Natural killer cell (primary cell): ENCODE measurements around the gene MEMO1. TPM values are rescaled to one million over a fixed set of nuclear protein-coding genes. Genes with fewer than 3 reads are reported as not detected.
"Not testable (repeated sequence)": the region's sequence is repeated elsewhere in the genome, so short reads cannot be mapped to it uniquely, and the experiment has no call there.

Experiments used
- ATAC-seq, 3 donors: fragments of 150-1000 bp in 2 of 3; fragments of 200-7000 bp in 1 of 3; cut with Tn5 transposase; 1 replicate in 1 of 3; 2 replicates in 2 of 3; pipeline ENCODE4 v1.10.0; 2021; ENCODE audit warnings: mild to moderate bottlenecking in 2 of 3, moderate library complexity in 2 of 3
- DNase-seq, 2 donors: peaks; one replicate each; pipeline versions ENCODE4 v3.0.0 to v3.0.0-alpha.2; 2013 to 2021; ENCODE audit warnings: mixed read lengths in 1 of 2
- H3K27ac ChIP-seq: one replicate; pipeline ENCODE4 v1.5.1; 2013; ENCODE audit warnings: mild to moderate bottlenecking, low read length
- H3K27me3 ChIP-seq: one replicate; pipeline ENCODE4 v1.6.1; 2013; ENCODE audit warnings: low read length; ENCODE audit not compliant: control insufficient read depth, insufficient read depth
- H3K36me3 ChIP-seq: one replicate; pipeline ENCODE4 v1.6.1; 2013; ENCODE audit warnings: low read length; ENCODE audit not compliant: control insufficient read depth, insufficient read depth
- H3K4me1 ChIP-seq: one replicate; pipeline ENCODE4 v1.6.1; 2013; ENCODE audit warnings: low read length; ENCODE audit not compliant: control insufficient read depth, insufficient read depth
- H3K4me3 ChIP-seq: one replicate; pipeline ENCODE4 v1.5.1; 2013; ENCODE audit warnings: low read length
- H3K9me3 ChIP-seq: one replicate; pipeline ENCODE4 v1.6.1; 2013; ENCODE audit warnings: low read length; ENCODE audit not compliant: control insufficient read depth, insufficient read depth
- H3K27ac Mint-ChIP-seq, 2 donors: one replicate each; pipeline ENCODE4 v1.8.0; 2022; ENCODE audit warnings: mild to moderate bottlenecking in 2 of 2, mixed read lengths in 2 of 2, moderate library complexity in 1 of 2
- H3K27me3 Mint-ChIP-seq, 2 donors: one replicate each; pipeline ENCODE4 v1.8.0; 2022; ENCODE audit warnings: low read depth in 2 of 2, mixed read lengths in 2 of 2
- H3K36me3 Mint-ChIP-seq: one replicate; pipeline ENCODE4 v1.8.0; 2022; ENCODE audit warnings: mixed read lengths
- H3K4me1 Mint-ChIP-seq, 2 donors: one replicate each; pipeline ENCODE4 v1.8.0; 2022; ENCODE audit warnings: mixed read lengths in 2 of 2
- H3K4me3 Mint-ChIP-seq: one replicate; pipeline ENCODE4 v1.8.0; 2022; ENCODE audit warnings: mild to moderate bottlenecking, moderate library complexity, mixed read lengths
- H3K9me3 Mint-ChIP-seq, 2 donors: one replicate each; pipeline ENCODE4 v1.8.0; 2022; ENCODE audit warnings: mixed read lengths in 2 of 2
- CTCF ChIP-seq: fragments of 200-600 bp; IDR thresholded peaks from one replicate; pipeline ENCODE4 v1.8.0; 2022; ENCODE audit warnings: antibody characterized with exemption
- WGBS: methylation state at CpG from one replicate; pipeline ENCODE4 v1.1.7; 2013; ENCODE audit warnings: missing lambda C conversion rate; ENCODE audit not compliant: insufficient coverage; 5-methylcytosine and 5-hydroxymethylcytosine counted together
- intact Hi-C: fragments of 100-400 bp; cut with micrococcal nuclease; formaldehyde crosslinking; loops from one replicate; pipeline ENCODE4 v1.14.2; 2022
- total RNA-seq, 4 donors: library from RNA; stranded (reverse); fragments of 120-200 nt in 1 of 4; gene quantifications; one replicate each; pipeline versions ENCODE4 v1.2.3 to v1.2.4, GENCODE V29; 2013 to 2022

The MEMO1 gene
- total RNA-seq, 3 donors from 2014 or later (not counting 1 experiment from before 2014, with no cell fraction given), result 48.6 to 51.9 (median 51.7) TPM

- peaks cover 2% of the 10 kb centered on the region for H3K36me3 ChIP-seq
- H3K27me3 ChIP-seq, result no peaks in the 10 kb centered on the region
- no peaks in the 10 kb centered on the region for H3K27me3 Mint-ChIP-seq
- no peak overlapping the region for H3K4me3 ChIP-seq
- H3K4me1 ChIP-seq, result no peaks in the 10 kb centered on the region
- ATAC-seq (no peak), DNase-seq (no peak)
- H3K4me3 Mint-ChIP-seq, result no peak overlapping the region
- no peaks in the 10 kb centered on the region for H3K36me3 Mint-ChIP-seq
- H3K27ac ChIP-seq, result no peak overlapping the region
- H3K9me3 Mint-ChIP-seq, result no peaks in the 10 kb centered on the region
- peaks cover 13 to 14% of the 10 kb centered on the region in 2 donors for H3K4me1 Mint-ChIP-seq
- no peak for TF ChIP-seq CTCF
- intact Hi-C loops, result no loop called here
- H3K9me3 ChIP-seq, result no peaks in the 10 kb centered on the region
- H3K27ac Mint-ChIP-seq, result no peak overlapping the region
Measured at GRCh38 chr2:31909661-31910060, 101.1 kb downstream of the MEMO1 start.

DNA sequence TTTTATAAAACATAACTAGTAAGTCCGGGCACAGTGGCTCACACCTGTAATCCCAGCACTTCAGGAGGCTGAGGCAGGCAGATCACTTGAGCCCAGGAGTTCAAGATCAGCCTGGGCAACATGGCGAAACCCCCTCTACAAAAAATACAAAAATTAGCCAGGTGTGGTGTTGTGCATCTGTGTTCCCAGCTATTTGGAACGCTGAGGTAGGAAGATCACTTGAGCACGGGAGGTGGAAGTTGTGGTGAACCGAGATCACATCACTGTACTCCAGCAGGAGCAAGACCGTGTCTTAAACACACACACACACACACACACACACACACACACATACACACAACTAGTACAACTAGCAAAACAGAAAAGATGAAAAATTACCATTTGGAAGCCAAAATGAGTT lies 103.3 kb downstream of the MEMO1 start:
- H3K9me3 ChIP-seq, H3K4me1 ChIP-seq, H3K4me3 ChIP-seq, intact Hi-C loops, H3K36me3 ChIP-seq, H3K27me3 Mint-ChIP-seq, H3K4me3 Mint-ChIP-seq, H3K27ac Mint-ChIP-seq, H3K27me3 ChIP-seq, ATAC-seq, DNase-seq, H3K36me3 Mint-ChIP-seq, H3K27ac ChIP-seq, H3K9me3 Mint-ChIP-seq: not testable (repeated sequence)
- 100% methylated on average over 2 of the region's 6 CpGs for WGBS
- H3K4me1 Mint-ChIP-seq, result peaks cover 25 to 26% of the 10 kb centered on the region in 2 donors

DNA sequence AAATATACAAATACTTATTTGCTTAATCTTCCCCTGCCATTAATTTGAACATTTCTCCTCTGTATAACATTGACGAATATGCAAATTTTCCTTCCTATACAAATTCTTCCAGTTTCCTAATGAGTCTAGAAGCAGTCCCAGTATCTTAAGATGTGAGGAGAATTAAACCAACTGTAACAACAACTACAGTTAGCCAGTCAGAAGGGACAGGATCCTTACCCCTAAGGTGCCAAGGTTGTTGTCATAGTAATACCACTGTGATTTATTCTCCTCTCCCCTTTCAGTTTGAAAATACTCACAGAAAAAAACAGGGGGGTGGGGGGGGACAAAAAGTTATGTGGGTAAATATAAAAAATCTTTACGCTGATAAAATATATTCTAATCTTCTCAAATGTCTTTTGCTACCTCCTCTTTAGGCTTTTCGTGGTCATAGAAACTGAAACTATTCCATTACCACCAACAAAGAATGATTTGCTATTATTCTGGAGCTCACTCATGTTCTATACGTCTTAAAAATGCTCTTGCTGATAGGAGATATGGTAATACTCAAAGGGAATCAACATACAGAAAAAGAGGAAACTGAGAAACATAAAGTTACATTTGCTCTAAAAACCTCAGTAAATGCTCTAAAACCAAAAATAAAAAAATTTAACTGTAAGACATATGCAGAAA lies 107.6 kb downstream of the MEMO1 start:
- intact Hi-C loops, result no loop called here
- Histone ChIP-seq H3K4me1 (no peaks in the 10 kb centered on the region), H3K36me3 (peaks cover 8% of the 10 kb centered on the region), H3K9me3 (no peaks in the 10 kb centered on the region), H3K27me3 (no peaks in the 10 kb centered on the region), H3K27ac (no peak overlapping the region), H3K4me3 (no peak overlapping the region)
- Mint-ChIP-seq H3K27ac (peak overlapping the region; percentile 76 to 84), H3K27me3 (no peaks in the 10 kb centered on the region), H3K9me3 (peaks cover under 1 to 2% of the 10 kb centered on the region in 2 donors), H3K4me3 (no peak overlapping the region), H3K4me1 (peaks cover 14 to 26% of the 10 kb centered on the region in 2 donors), H3K36me3 (peaks cover 16% of the 10 kb centered on the region)
- WGBS, result no CpG with 5 or more reads among the region's 4 CpGs
- DNase-seq (no peak), ATAC-seq (peak in 2 of 3 donors; percentile 69 to 85)
- TF ChIP-seq CTCF, result no peak

DNA sequence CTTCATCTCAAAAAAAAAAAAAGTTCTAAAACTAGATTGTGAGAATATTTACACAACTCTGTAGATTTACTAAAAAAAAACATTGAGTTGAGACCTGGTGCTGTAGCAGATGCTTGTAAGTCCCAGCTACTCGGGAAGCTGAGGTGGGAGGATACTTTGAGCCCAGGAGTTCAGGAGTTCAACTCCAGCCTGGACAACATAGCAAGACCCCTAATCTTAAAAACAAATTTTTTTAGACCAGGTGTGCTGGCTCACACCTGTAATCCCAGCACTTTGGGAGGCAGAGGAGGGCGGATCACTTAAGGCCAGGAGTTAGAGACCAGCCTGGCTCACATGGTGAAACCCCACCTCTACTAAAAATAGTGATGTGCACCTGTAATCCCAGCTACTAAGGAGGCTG lies 108.9 kb downstream of the MEMO1 start:
- peaks cover 5 to 6% of the 10 kb centered on the region in 2 donors for H3K9me3 Mint-ChIP-seq

GRCh38 chr2:31900156-31900555 lies 110.7 kb downstream of the MEMO1 start:
- H3K9me3 ChIP-seq, H3K4me3 ChIP-seq, H3K27me3 Mint-ChIP-seq, DNase-seq, H3K9me3 Mint-ChIP-seq, H3K4me1 ChIP-seq, H3K27ac ChIP-seq, H3K36me3 ChIP-seq, ATAC-seq, H3K4me3 Mint-ChIP-seq, H3K27me3 ChIP-seq, intact Hi-C loops, H3K27ac Mint-ChIP-seq: not testable (repeated sequence)
- 93% methylated on average over 2 of the region's 2 CpGs for WGBS
- Mint-ChIP-seq H3K36me3 (peaks cover 29% of the 10 kb centered on the region), H3K4me1 (peaks cover 16 to 26% of the 10 kb centered on the region in 2 donors)

More for the DNA sequence above, 108.9 kb downstream of the MEMO1 start:
- no peak overlapping the region for H3K4me3 ChIP-seq
- H3K27ac Mint-ChIP-seq, result peak overlapping the region in 1 of 2 donors; percentile 84
- peaks cover 12 to 26% of the 10 kb centered on the region in 2 donors for H3K4me1 Mint-ChIP-seq
- H3K27ac ChIP-seq, result no peak overlapping the region
- DNase-seq (no peak), ATAC-seq (no peak)
- 100% methylated on average over 2 of the region's 2 CpGs for WGBS
- no peaks in the 10 kb centered on the region for H3K4me1 ChIP-seq
- no peaks in the 10 kb centered on the region for H3K9me3 ChIP-seq
- TF ChIP-seq CTCF, result no peak
- intact Hi-C loops, result no loop called here
- no peak overlapping the region for H3K4me3 Mint-ChIP-seq
- H3K36me3 Mint-ChIP-seq, result peaks cover 24% of the 10 kb centered on the region
- peaks cover 8% of the 10 kb centered on the region for H3K36me3 ChIP-seq
- no peaks in the 10 kb centered on the region for H3K27me3 Mint-ChIP-seq
- no peaks in the 10 kb centered on the region for H3K27me3 ChIP-seq

- H3K36me3 ChIP-seq, H3K9me3 Mint-ChIP-seq, H3K4me3 ChIP-seq, intact Hi-C loops, H3K27me3 Mint-ChIP-seq, H3K27ac ChIP-seq, H3K4me1 ChIP-seq, DNase-seq, H3K9me3 ChIP-seq, H3K27ac Mint-ChIP-seq, ATAC-seq, H3K27me3 ChIP-seq, H3K4me3 Mint-ChIP-seq: not testable (repeated sequence)
- peaks cover 17 to 21% of the 10 kb centered on the region in 2 donors for H3K4me1 Mint-ChIP-seq
- H3K36me3 Mint-ChIP-seq, result peaks cover 31% of the 10 kb centered on the region
- WGBS, result 99% methylated on average over 3 of the region's 3 CpGs
Measured at GRCh38 chr2:31898346-31898745, 112.5 kb downstream of the MEMO1 start.
